Measurements from ENCODE around the gene GNPTG. TPM values are rescaled to one million over a fixed set of nuclear protein-coding genes. Genes with fewer than 3 reads are reported as not detected.

The GNPTG gene
- total and polyA plus RNA-seq, 4 donors, result 33.7 to 74.1 (median 50.2) TPM

DNA sequence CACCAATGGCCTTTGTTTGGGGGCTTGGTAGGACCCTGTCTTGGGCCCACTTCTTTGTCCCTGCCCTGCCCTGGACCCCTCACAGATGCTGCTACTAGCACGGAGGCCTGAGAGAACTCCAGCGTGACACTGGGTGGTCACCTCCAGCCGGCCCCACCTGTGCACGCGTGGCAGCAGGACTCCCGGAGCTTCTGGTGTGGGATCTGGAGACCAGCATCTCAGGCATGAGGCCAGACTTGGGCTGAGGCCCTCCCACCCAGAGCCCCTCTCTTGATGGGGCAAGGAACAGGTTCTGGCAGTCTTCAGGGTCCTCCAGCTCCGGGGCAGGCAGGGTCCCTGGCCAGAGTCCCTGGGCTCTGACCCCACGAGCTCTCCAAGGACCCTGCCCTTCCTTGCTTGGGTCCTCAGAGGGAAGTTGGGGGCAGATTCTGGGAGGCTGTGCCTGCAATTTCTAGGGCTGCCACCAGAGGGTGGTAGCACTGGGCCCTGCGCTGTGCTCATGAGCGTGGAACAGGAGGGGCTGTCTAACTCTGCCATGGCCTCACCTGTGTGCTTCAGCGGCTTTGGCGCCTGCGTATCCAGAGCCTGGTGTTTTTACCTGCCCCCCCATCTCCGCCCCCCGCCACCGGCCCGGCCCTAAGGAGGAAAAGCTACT is 21.3 kb upstream of the GNPTG start:
- H3K36me3 ChIP-seq (ENCODE audit: control insufficient read depth in 1 of 2, insufficient read depth in 2 of 2, low read length in 1 of 2), result no peaks in the 10 kb centered on the region
- intact Hi-C loops (cut with DNase I), result no loop called here
- H3K9me3 ChIP-seq (ENCODE audit: control insufficient read depth, low read length), result peaks cover 2% of the 10 kb centered on the region
- H3K27me3 ChIP-seq (ENCODE audit: control insufficient read depth in 1 of 2, insufficient read depth in 2 of 2, low read length in 1 of 2), result no peaks in the 10 kb centered on the region
- ATAC-seq (ENCODE audit: low FRiP score), result no peak
- no peak for DNase-seq
- 50 to 54% methylated on average over 17 of the region's 17 CpGs for WGBS, 2 donors
- H3K4me3 ChIP-seq (ENCODE audit: low read length in 2 of 2), result no peak overlapping the region
- H3K4me1 ChIP-seq (ENCODE audit: control insufficient read depth in 1 of 2, insufficient read depth in 2 of 2, low read length in 2 of 2), result no peaks in the 10 kb centered on the region
- H3K27ac ChIP-seq (ENCODE audit: low read depth in 1 of 2, low read length in 2 of 2), result no peak overlapping the region

DNA sequence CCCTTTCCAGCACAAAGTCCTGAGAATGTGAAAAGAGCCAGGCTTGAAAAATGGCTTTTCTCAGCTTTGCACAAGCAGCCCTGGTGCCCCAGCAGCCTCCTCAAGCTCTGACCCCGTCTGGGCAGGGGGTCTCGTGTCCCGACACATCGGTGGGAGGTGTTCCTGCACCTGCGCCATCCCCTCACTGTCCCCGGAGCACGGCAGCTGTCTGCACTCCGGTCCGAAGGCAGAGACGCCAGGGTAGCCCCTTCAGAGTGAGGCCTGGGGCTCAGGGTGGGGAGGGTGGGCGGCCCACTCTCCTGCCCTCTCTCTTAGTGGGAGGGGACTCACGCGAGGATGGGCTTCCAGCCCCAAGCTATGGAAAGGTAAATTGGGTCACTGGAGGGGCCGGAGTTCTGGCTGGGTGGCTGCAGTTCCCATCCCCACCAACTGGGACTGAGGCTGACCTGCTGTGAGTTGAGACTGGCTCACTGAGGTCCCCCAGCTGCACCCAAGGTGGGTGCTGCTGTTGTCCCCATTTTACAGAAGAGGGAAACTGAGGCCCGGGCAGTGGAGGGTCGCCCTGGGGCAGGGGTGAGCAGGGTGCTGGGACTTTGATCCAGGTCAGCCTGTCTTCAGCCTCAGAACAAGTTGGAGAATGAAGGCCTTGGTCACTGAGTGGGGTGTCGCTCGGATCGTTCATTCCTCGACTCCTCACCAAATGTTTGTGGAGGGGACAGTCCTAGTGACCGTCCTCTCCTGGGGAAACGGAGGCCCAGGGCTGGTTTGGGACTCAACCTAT is 20.6 kb upstream of the GNPTG start:
- Histone ChIP-seq H3K4me1 (ENCODE audit: control insufficient read depth in 1 of 2, insufficient read depth in 2 of 2, low read length in 2 of 2) (no peaks in the 10 kb centered on the region), H3K27ac (ENCODE audit: low read depth in 1 of 2, low read length in 2 of 2) (no peak overlapping the region), H3K4me3 (ENCODE audit: low read length in 2 of 2) (no peak overlapping the region), H3K36me3 (ENCODE audit: control insufficient read depth in 1 of 2, insufficient read depth in 2 of 2, low read length in 1 of 2) (no peaks in the 10 kb centered on the region), H3K27me3 (ENCODE audit: control insufficient read depth in 1 of 2, insufficient read depth in 2 of 2, low read length in 1 of 2) (no peaks in the 10 kb centered on the region), H3K9me3 (ENCODE audit: control insufficient read depth, low read length) (peaks cover 2% of the 10 kb centered on the region)
- ATAC-seq (ENCODE audit: low FRiP score) (no peak), DNase-seq (no peak)
- intact Hi-C loops (cut with DNase I), result no loop called here
- WGBS, 2 donors, result 40 to 43% methylated on average over 22 of the region's 22 CpGs

GRCh38 chr16:1331712-1332617 is 19.8 kb upstream of the GNPTG start:
- 3% methylated on average over 34 of the region's 34 CpGs for WGBS, 2 donors
- no peak for ATAC-seq (ENCODE audit: low FRiP score)
- H3K4me1 ChIP-seq (ENCODE audit: control insufficient read depth in 1 of 2, insufficient read depth in 2 of 2, low read length in 2 of 2), result no peaks in the 10 kb centered on the region
- intact Hi-C loops (cut with DNase I), result no loop called here
- DNase-seq, result peak in 1 of 2 donors; percentile 71
- no peaks in the 10 kb centered on the region for H3K27me3 ChIP-seq (ENCODE audit: control insufficient read depth in 1 of 2, insufficient read depth in 2 of 2, low read length in 1 of 2)
- peaks cover 2% of the 10 kb centered on the region for H3K9me3 ChIP-seq (ENCODE audit: control insufficient read depth, low read length)
- H3K4me3 ChIP-seq (ENCODE audit: low read length in 2 of 2), result no peak overlapping the region
- no peaks in the 10 kb centered on the region for H3K36me3 ChIP-seq (ENCODE audit: control insufficient read depth in 1 of 2, insufficient read depth in 2 of 2, low read length in 1 of 2)
- H3K27ac ChIP-seq (ENCODE audit: low read depth in 1 of 2, low read length in 2 of 2), result no peak overlapping the region

DNA sequence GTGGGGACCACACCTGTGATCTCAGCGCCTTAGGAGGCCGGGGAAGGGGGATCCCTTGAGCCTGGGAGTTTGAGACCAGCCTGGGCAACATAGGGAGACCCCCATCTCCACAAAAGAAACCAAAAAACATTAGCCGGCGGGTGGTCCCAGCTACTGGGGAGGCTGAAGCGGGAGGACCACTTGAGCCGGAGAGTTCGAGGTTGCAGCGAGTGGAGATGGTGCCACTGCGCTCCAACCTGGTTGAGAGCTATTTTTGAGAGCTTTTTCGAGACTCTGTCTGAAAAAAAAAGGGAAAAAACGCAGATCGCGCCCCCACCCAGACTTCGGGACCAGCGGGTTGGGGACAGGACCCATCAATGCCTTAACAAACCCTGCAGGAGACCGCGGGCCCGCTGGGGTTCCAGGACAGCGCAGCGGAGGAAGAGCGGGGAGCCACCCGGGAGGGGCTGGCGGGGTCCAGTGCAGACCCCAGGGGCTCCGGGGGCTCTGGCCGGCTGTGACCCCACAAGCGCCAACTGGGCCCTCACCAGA is 19.0 kb upstream of the GNPTG start:
- Histone ChIP-seq H3K9me3 (ENCODE audit: control insufficient read depth, low read length) (peaks cover 2% of the 10 kb centered on the region), H3K4me3 (ENCODE audit: low read length in 2 of 2) (no peak overlapping the region), H3K27ac (ENCODE audit: low read depth in 1 of 2, low read length in 2 of 2) (no peak overlapping the region), H3K36me3 (ENCODE audit: control insufficient read depth in 1 of 2, insufficient read depth in 2 of 2, low read length in 1 of 2) (no peaks in the 10 kb centered on the region), H3K4me1 (ENCODE audit: control insufficient read depth in 1 of 2, insufficient read depth in 2 of 2, low read length in 2 of 2) (no peaks in the 10 kb centered on the region), H3K27me3 (ENCODE audit: control insufficient read depth in 1 of 2, insufficient read depth in 2 of 2, low read length in 1 of 2) (no peaks in the 10 kb centered on the region)
- intact Hi-C loops (cut with DNase I), result no loop called here
- no peak for ATAC-seq (ENCODE audit: low FRiP score)
- 3 to 5% methylated on average over 24 to 26 of the region's 26 CpGs for WGBS, 2 donors
- DNase-seq, result no peak

- no peak for ATAC-seq (ENCODE audit: low FRiP score)
- Histone ChIP-seq H3K4me1 (ENCODE audit: control insufficient read depth in 1 of 2, insufficient read depth in 2 of 2, low read length in 2 of 2) (no peaks in the 10 kb centered on the region), H3K27ac (ENCODE audit: low read depth in 1 of 2, low read length in 2 of 2) (no peak within 1 kb of the TSS), H3K9me3 (ENCODE audit: control insufficient read depth, low read length) (peaks cover 2% of the 10 kb centered on the region), H3K36me3 (ENCODE audit: control insufficient read depth in 1 of 2, insufficient read depth in 2 of 2, low read length in 1 of 2) (no peaks in the 10 kb centered on the region), H3K27me3 (ENCODE audit: control insufficient read depth in 1 of 2, insufficient read depth in 2 of 2, low read length in 1 of 2) (no peaks in the 10 kb centered on the region), H3K4me3 (ENCODE audit: low read length in 2 of 2) (no peak within 1 kb of the TSS)
- 3 to 4% methylated on average over 43 to 83 of the region's 83 CpGs for WGBS, 2 donors
- intact Hi-C loops (cut with DNase I), result no loop called here
- peak in 1 of 2 donors; percentile 88 for DNase-seq
Measured at GRCh38 chr16:1333149-1333812, 18.4 kb upstream of the GNPTG start, which contains the start of gene BAIAP3. TSS of gene BAIAP3 (plus strand) at chr16:1333645. CDS start at chr16:1338550, 4,905 bp downstream.

- intact Hi-C loops (cut with DNase I), result no loop called here
- H3K4me1 ChIP-seq (ENCODE audit: control insufficient read depth in 1 of 2, insufficient read depth in 2 of 2, low read length in 2 of 2), result no peaks in the 10 kb centered on the region
- 2% methylated on average over 52 to 78 of the region's 78 CpGs for WGBS, 2 donors
- no peak overlapping the region for H3K27ac ChIP-seq (ENCODE audit: low read depth in 1 of 2, low read length in 2 of 2)
- no peak overlapping the region for H3K4me3 ChIP-seq (ENCODE audit: low read length in 2 of 2)
- H3K27me3 ChIP-seq (ENCODE audit: control insufficient read depth in 1 of 2, insufficient read depth in 2 of 2, low read length in 1 of 2), result no peaks in the 10 kb centered on the region
- H3K36me3 ChIP-seq (ENCODE audit: control insufficient read depth in 1 of 2, insufficient read depth in 2 of 2, low read length in 1 of 2), result no peaks in the 10 kb centered on the region
- DNase-seq, result no peak
- peaks cover 2% of the 10 kb centered on the region for H3K9me3 ChIP-seq (ENCODE audit: control insufficient read depth, low read length)
- no peak for ATAC-seq (ENCODE audit: low FRiP score)
Measured at GRCh38 chr16:1333854-1334700, 17.7 kb upstream of the GNPTG start.

DNA sequence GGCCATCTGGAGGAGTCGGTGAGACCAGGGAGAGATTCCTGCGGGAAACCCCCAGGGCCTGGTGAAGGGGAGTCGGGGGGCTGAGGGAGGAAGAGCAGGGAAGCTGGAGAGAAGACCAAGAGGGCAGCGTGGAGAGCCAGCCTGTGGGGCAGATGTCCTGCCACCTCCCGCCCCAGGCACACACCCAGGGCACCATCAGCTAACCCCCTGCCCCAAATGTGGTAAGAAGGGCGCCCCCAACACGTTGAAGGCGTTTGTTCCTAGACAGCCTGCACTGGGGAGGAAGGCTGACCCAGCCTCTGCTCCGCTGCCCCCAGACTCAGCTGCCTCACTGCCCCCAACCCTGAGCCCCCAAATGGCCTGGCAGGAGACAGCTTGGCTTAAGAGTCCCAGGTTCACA is 17.0 kb upstream of the GNPTG start:
- Histone ChIP-seq H3K36me3 (ENCODE audit: control insufficient read depth in 1 of 2, insufficient read depth in 2 of 2, low read length in 1 of 2) (no peaks in the 10 kb centered on the region), H3K27ac (ENCODE audit: low read depth in 1 of 2, low read length in 2 of 2) (no peak overlapping the region), H3K27me3 (ENCODE audit: control insufficient read depth in 1 of 2, insufficient read depth in 2 of 2, low read length in 1 of 2) (no peaks in the 10 kb centered on the region), H3K4me1 (ENCODE audit: control insufficient read depth in 1 of 2, insufficient read depth in 2 of 2, low read length in 2 of 2) (no peaks in the 10 kb centered on the region), H3K9me3 (ENCODE audit: control insufficient read depth, low read length) (peaks cover 2% of the 10 kb centered on the region), H3K4me3 (ENCODE audit: low read length in 2 of 2) (no peak overlapping the region)
- DNase-seq (no peak), ATAC-seq (ENCODE audit: low FRiP score) (no peak)
- 34 to 35% methylated on average over 9 of the region's 9 CpGs for WGBS, 2 donors
- intact Hi-C loops (cut with DNase I), result no loop called here

Measured in aorta (tissue), 5 donors.